Neural cell (in vitro differentiated cells): ENCODE measurements around the gene LLGL2. TPM values are rescaled to one million over a fixed set of nuclear protein-coding genes. Genes with fewer than 3 reads are reported as not detected.
"Not testable (repeated sequence)": the region's sequence is repeated elsewhere in the genome, so short reads cannot be mapped to it uniquely, and the experiment has no call there.

Experiments used
- H2AFZ ChIP-seq: fragments of 200-600, 300-800 bp; sonication (generic), shearing (Covaris generic); 2 replicates; pipeline ENCODE4 v1.6.0; 2014; ENCODE audit warnings: low read depth, mild to moderate bottlenecking, antibody characterized with exemption, low read length, moderate library complexity
- H3F3A ChIP-seq: fragments of 200-600 bp; shearing (Covaris generic); 2 replicates; pipeline ENCODE4 v1.6.1; 2016; ENCODE audit warnings: mild to moderate bottlenecking, moderate library complexity, mixed read lengths, antibody characterized with exemption, low read length; ENCODE audit not compliant: insufficient read depth, poor library complexity, severe bottlenecking
- H3K27ac ChIP-seq: fragments of 200-600, 300-800 bp; sonication (generic), shearing (Covaris generic); 2 replicates; pipeline ENCODE4 v1.5.1; 2014; ENCODE audit warnings: mild to moderate bottlenecking, low read length, moderate library complexity
- H3K27me3 ChIP-seq: fragments of 300-800, 200-600 bp; sonication (generic), shearing (Covaris generic); 2 replicates; pipeline ENCODE4 v1.6.0; 2014; ENCODE audit warnings: mild to moderate bottlenecking, low read depth, low read length, moderate library complexity; ENCODE audit not compliant: insufficient read depth
- H3K36me3 ChIP-seq: fragments of 300-800, 200-600 bp; sonication (generic), shearing (Covaris generic); 2 replicates; pipeline ENCODE4 v1.5.1; 2014; ENCODE audit warnings: mild to moderate bottlenecking, antibody characterized with exemption, low read length, moderate library complexity; ENCODE audit not compliant: insufficient read depth
- H3K4me2 ChIP-seq: fragments of 300-800, 200-600 bp; sonication (generic), shearing (Covaris generic); 2 replicates; pipeline ENCODE4 v1.6.0; 2014; ENCODE audit warnings: mild to moderate bottlenecking, low read length
- H3K4me3 ChIP-seq: fragments of 300-800, 200-600 bp; sonication (generic), shearing (Covaris generic); 2 replicates; pipeline ENCODE4 v1.5.1; 2014; ENCODE audit warnings: mild to moderate bottlenecking, low read length, moderate library complexity
- H3K79me2 ChIP-seq: fragments of 200-600 bp; shearing (Covaris generic); replicated peaks from 2 replicates; pipeline ENCODE4 v1.6.0; 2014; ENCODE audit warnings: mild to moderate bottlenecking, low read length, moderate library complexity; ENCODE audit not compliant: insufficient read depth
- H3K9ac ChIP-seq: fragments of 300-800, 200-600 bp; sonication (generic), shearing (Covaris generic); 2 replicates; pipeline ENCODE4 v1.6.1; 2016; ENCODE audit warnings: mild to moderate bottlenecking, low read length, mixed read lengths
- H3K9me2 ChIP-seq: fragments of 200-600 bp; shearing (Covaris generic); 2 replicates; pipeline ENCODE4 v1.6.1; 2016; ENCODE audit warnings: mild to moderate bottlenecking, low read length, mixed read lengths; ENCODE audit not compliant: insufficient read depth
- H3K9me3 ChIP-seq: fragments of 200-600, 300-800 bp; sonication (generic), shearing (Covaris generic); 2 replicates; pipeline ENCODE4 v1.6.1; 2016; ENCODE audit warnings: mild to moderate bottlenecking, mixed run types, low read length, moderate library complexity, mixed read lengths
- H4K20me1 ChIP-seq: fragments of 200-600 bp; shearing (Covaris generic); 2 replicates; pipeline ENCODE4 v1.6.1; 2016; ENCODE audit warnings: mild to moderate bottlenecking, mixed run types; ENCODE audit not compliant: insufficient read depth
- CTCF ChIP-seq: fragments of 450-650 bp; IDR thresholded peaks from 2 replicates; pipeline ENCODE4 v1.5.1; 2014; ENCODE audit warnings: antibody characterized with exemption, mild to moderate bottlenecking, moderate library complexity; ENCODE audit not compliant: poor library complexity, severe bottlenecking
- EP300 ChIP-seq: fragments of 450-650 bp; conservative IDR thresholded peaks from 2 replicates; pipeline ENCODE4 v1.6.1; 2014; ENCODE audit warnings: antibody characterized with exemption, mild to moderate bottlenecking, moderate library complexity; ENCODE audit not compliant: poor library complexity, severe bottlenecking
- EZH2 ChIP-seq: fragments of 200-600, 300-800 bp; shearing (Covaris generic), sonication (generic); IDR thresholded peaks from 2 replicates; pipeline ENCODE4 v1.6.1; 2014; ENCODE audit warnings: antibody characterized with exemption, low read length, borderline replicate concordance, mild to moderate bottlenecking; ENCODE audit not compliant: insufficient read depth, poor library complexity, severe bottlenecking
- MXI1 ChIP-seq: fragments of 450-650 bp; conservative IDR thresholded peaks from 2 replicates; pipeline ENCODE4 v1.6.1; 2014; ENCODE audit warnings: antibody characterized with exemption, mild to moderate bottlenecking; ENCODE audit not compliant: poor library complexity, severe bottlenecking
- POLR2AphosphoS5 ChIP-seq: IDR thresholded peaks from 2 replicates; pipeline ENCODE4 v1.6.1; 2012
- RAD21 ChIP-seq: fragments of 450-650 bp; conservative IDR thresholded peaks from 2 replicates; pipeline ENCODE4 v1.6.1; 2014; ENCODE audit warnings: antibody characterized with exemption, mild to moderate bottlenecking, moderate library complexity
- TAF1 ChIP-seq: IDR thresholded peaks from 2 replicates; pipeline ENCODE4 v1.6.1; 2012; ENCODE audit warnings: low read depth
- polyA plus RNA-seq: library from polyadenylated mRNA; depleted of rRNA; stranded (reverse); fragments of >200 nt; gene quantifications from 2 replicates; pipeline ENCODE4 v1.2.3, GENCODE V29; 2014
- TF ChIP-seq, protein P1 (sequence below): IDR thresholded peaks from 2 replicates; pipeline ENCODE4 v1.6.1; 2012; ENCODE audit warnings: borderline replicate concordance

LLGL2 gene
- polyA plus RNA-seq, 1 donor from 2014 or later = 0.95 TPM

- Histone ChIP-seq H3K9me2 (no peaks in the 10 kb centered on the region), H3K27ac (no peak overlapping the region), H3K36me3 (no peaks in the 10 kb centered on the region), H3K9ac (no peak overlapping the region), H3K4me2 (no peak overlapping the region), H4K20me1 (no peaks in the 10 kb centered on the region), H2AFZ (no peak overlapping the region), H3K9me3 (no peaks in the 10 kb centered on the region), H3K4me3 (no peak overlapping the region), H3F3A (no peaks in the 10 kb centered on the region), H3K79me2 (no peaks in the 10 kb centered on the region), H3K27me3 (no peaks in the 10 kb centered on the region)
- TF ChIP-seq RAD21 (no peak), MXI1 (no peak)
Observed at GRCh38 chr17:75576661-75577060, 51.2 kb downstream of the LLGL2 start.

GRCh38 chr17:75581121-75581725, 55.7 kb downstream of the LLGL2 start:
- H3K4me3 ChIP-seq, H3K36me3 ChIP-seq, H3K27me3 ChIP-seq, H3K79me2 ChIP-seq, H3K9me2 ChIP-seq, H3F3A ChIP-seq, H3K9ac ChIP-seq, H3K4me2 ChIP-seq, H3K9me3 ChIP-seq, H3K27ac ChIP-seq, H4K20me1 ChIP-seq, H2AFZ ChIP-seq: not testable (repeated sequence)

- not testable (repeated sequence) for H4K20me1 ChIP-seq
Observed at GRCh38 chr17:75583197-75583596, 57.7 kb downstream of the LLGL2 start.

GRCh38 chr17:75584849-75585175, 59.3 kb downstream of the LLGL2 start:
- H2AFZ ChIP-seq = no peak overlapping the region
- no peak overlapping the region for H3K4me3 ChIP-seq
- H3K9me2 ChIP-seq = no peaks in the 10 kb centered on the region
- H4K20me1 ChIP-seq = no peaks in the 10 kb centered on the region
- TF ChIP-seq EP300 (no peak), TAF1 (no peak), EZH2 (no peak), POLR2AphosphoS5 (no peak), CTCF (no peak)
- TF ChIP-seq, protein P1, sequence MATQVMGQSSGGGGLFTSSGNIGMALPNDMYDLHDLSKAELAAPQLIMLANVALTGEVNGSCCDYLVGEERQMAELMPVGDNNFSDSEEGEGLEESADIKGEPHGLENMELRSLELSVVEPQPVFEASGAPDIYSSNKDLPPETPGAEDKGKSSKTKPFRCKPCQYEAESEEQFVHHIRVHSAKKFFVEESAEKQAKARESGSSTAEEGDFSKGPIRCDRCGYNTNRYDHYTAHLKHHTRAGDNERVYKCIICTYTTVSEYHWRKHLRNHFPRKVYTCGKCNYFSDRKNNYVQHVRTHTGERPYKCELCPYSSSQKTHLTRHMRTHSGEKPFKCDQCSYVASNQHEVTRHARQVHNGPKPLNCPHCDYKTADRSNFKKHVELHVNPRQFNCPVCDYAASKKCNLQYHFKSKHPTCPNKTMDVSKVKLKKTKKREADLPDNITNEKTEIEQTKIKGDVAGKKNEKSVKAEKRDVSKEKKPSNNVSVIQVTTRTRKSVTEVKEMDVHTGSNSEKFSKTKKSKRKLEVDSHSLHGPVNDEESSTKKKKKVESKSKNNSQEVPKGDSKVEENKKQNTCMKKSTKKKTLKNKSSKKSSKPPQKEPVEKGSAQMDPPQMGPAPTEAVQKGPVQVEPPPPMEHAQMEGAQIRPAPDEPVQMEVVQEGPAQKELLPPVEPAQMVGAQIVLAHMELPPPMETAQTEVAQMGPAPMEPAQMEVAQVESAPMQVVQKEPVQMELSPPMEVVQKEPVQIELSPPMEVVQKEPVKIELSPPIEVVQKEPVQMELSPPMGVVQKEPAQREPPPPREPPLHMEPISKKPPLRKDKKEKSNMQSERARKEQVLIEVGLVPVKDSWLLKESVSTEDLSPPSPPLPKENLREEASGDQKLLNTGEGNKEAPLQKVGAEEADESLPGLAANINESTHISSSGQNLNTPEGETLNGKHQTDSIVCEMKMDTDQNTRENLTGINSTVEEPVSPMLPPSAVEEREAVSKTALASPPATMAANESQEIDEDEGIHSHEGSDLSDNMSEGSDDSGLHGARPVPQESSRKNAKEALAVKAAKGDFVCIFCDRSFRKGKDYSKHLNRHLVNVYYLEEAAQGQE = no peak
- H3K9ac ChIP-seq = no peak overlapping the region
- H3K79me2 ChIP-seq = no peaks in the 10 kb centered on the region
- H3K4me2 ChIP-seq = no peak overlapping the region
- no peak overlapping the region for H3K27ac ChIP-seq
- H3K9me3 ChIP-seq = no peaks in the 10 kb centered on the region
- no peaks in the 10 kb centered on the region for H3F3A ChIP-seq
- H3K36me3 ChIP-seq = no peaks in the 10 kb centered on the region
- peaks cover 25% of the 10 kb centered on the region for H3K27me3 ChIP-seq

More at GRCh38 chr17:75583197-75583596, 57.7 kb downstream of the LLGL2 start:
- H2AFZ ChIP-seq, H3K79me2 ChIP-seq, H3K9ac ChIP-seq, H3K9me3 ChIP-seq, H3K9me2 ChIP-seq, H3K4me2 ChIP-seq, H3K36me3 ChIP-seq, H3K4me3 ChIP-seq, H3F3A ChIP-seq, H3K27ac ChIP-seq: not testable (repeated sequence)
- peaks cover 12% of the 10 kb centered on the region for H3K27me3 ChIP-seq
